GM23338 (cell line): ENCODE results near the gene TMCO4. TPM values are rescaled to one million over a fixed set of nuclear protein-coding genes. Genes with fewer than 3 reads are reported as not detected.

ENCODE experiments used
- ATAC-seq: fragments of 200-7000 bp; cut with Tn5 transposase; 3 replicates; pipeline ENCODE4 v1.9.1; 2020
- DNase-seq: peaks from one replicate; pipeline ENCODE4 v3.0.0-alpha.2; 2015; ENCODE audit warnings: low spot score
- H2AFZ ChIP-seq: fragments of 200-600 bp; sonication (generic); 2 replicates; pipeline ENCODE4 v1.8.0; 2016; ENCODE audit warnings: antibody characterized with exemption, mild to moderate bottlenecking, moderate library complexity
- H3F3A ChIP-seq: fragments of 200-600 bp; sonication (generic); replicated peaks from 2 replicates; pipeline ENCODE4 v1.8.0; 2017; ENCODE audit warnings: antibody characterized with exemption, mixed run types, low read depth
- H3K27ac ChIP-seq: fragments of 200-600 bp; sonication (generic); 2 replicates; pipeline ENCODE4 v1.6.1; 2016; ENCODE audit warnings: low read depth
- H3K27me3 ChIP-seq: fragments of 200-600 bp; sonication (generic); 2 replicates; pipeline ENCODE4 v1.8.0; 2016; ENCODE audit warnings: mild to moderate bottlenecking, mixed run types, moderate library complexity; ENCODE audit not compliant: insufficient read depth
- H3K36me3 ChIP-seq: fragments of 200-600 bp; sonication (generic); 2 replicates; pipeline ENCODE4 v1.8.0; 2016; ENCODE audit warnings: mild to moderate bottlenecking; ENCODE audit not compliant: insufficient read depth
- H3K4me1 ChIP-seq: fragments of 200-600 bp; sonication (generic); 2 replicates; pipeline ENCODE4 v1.8.0; 2016; ENCODE audit warnings: mild to moderate bottlenecking, moderate library complexity; ENCODE audit not compliant: insufficient read depth
- H3K4me2 ChIP-seq: fragments of 200-600 bp; sonication (generic); 2 replicates; pipeline ENCODE4 v1.7.1; 2017; ENCODE audit warnings: mixed run types
- H3K4me3 ChIP-seq: fragments of 200-600 bp; sonication (generic); 2 replicates; pipeline ENCODE4 v1.6.1; 2016; ENCODE audit warnings: mixed run types
- H3K79me2 ChIP-seq: fragments of 200-600 bp; sonication (generic); replicated peaks from 2 replicates; pipeline ENCODE4 v1.8.0; 2017; ENCODE audit warnings: mild to moderate bottlenecking; ENCODE audit not compliant: insufficient read depth
- H3K9me2 ChIP-seq: fragments of 200-600 bp; sonication (generic); 2 replicates; pipeline ENCODE4 v1.8.0; 2017; ENCODE audit not compliant: insufficient read depth
- H4K20me1 ChIP-seq: fragments of 200-600 bp; sonication (generic); replicated peaks from 2 replicates; pipeline ENCODE4 v1.8.0; 2017; ENCODE audit warnings: mild to moderate bottlenecking; ENCODE audit not compliant: insufficient read depth
- H3K27ac Mint-ChIP-seq: 2 replicates; pipeline ENCODE4 v1.8.0; 2020; ENCODE audit warnings: inconsistent platforms, mild to moderate bottlenecking, moderate library complexity, mixed read lengths
- H3K27me3 Mint-ChIP-seq: 3 replicates; pipeline ENCODE4 v1.8.0; 2022; ENCODE audit warnings: low read depth, mild to moderate bottlenecking, moderate library complexity, mixed read lengths, inconsistent platforms; ENCODE audit not compliant: insufficient read depth, poor library complexity
- H3K36me3 Mint-ChIP-seq: 3 replicates; pipeline ENCODE4 v1.8.0; 2021; ENCODE audit warnings: low read depth, mild to moderate bottlenecking, inconsistent platforms, moderate library complexity, mixed read lengths
- H3K4me1 Mint-ChIP-seq: 3 replicates; pipeline ENCODE4 v1.8.0; 2020; ENCODE audit warnings: mild to moderate bottlenecking, inconsistent platforms, mixed read lengths
- H3K4me3 Mint-ChIP-seq: 3 replicates; pipeline ENCODE4 v1.8.0; 2021; ENCODE audit warnings: moderate library complexity, mild to moderate bottlenecking, inconsistent platforms, mixed read lengths
- H3K9me3 Mint-ChIP-seq: 3 replicates; pipeline ENCODE4 v1.8.0; 2020; ENCODE audit warnings: moderate library complexity, mild to moderate bottlenecking, inconsistent platforms, mixed read lengths
- CREB1 ChIP-seq: fragments of 250-450 bp; sonication (Bioruptor Pico); IDR thresholded peaks from 2 replicates; pipeline ENCODE4 v1.5.0; 2020; ENCODE audit warnings: low read depth, mild to moderate bottlenecking, moderate library complexity
- CTCF ChIP-seq, 2 experiments: fragments of 200-600 bp in 1 of 2; sonication (generic) in 1 of 2; conservative IDR thresholded peaks; 2 replicates each; pipeline versions ENCODE4 v1.5.1 to v1.6.1; 2016 to 2017; ENCODE audit warnings: antibody characterized with exemption in 2 of 2, low read depth in 2 of 2, mild to moderate bottlenecking in 2 of 2, moderate library complexity in 1 of 2
- ETS1 ChIP-seq: IDR thresholded peaks from 2 replicates; pipeline ENCODE4 v1.6.1; 2016; ENCODE audit warnings: antibody characterized with exemption
- EZH2 ChIP-seq: fragments of 200-600 bp; sonication (generic); IDR thresholded peaks from one replicate; pipeline ENCODE4 v1.8.0; 2017; ENCODE audit warnings: antibody characterized with exemption, mild to moderate bottlenecking, low read depth; ENCODE audit not compliant: unreplicated experiment
- EZH2phosphoT487 ChIP-seq: fragments of 200-600 bp; sonication (generic); IDR thresholded peaks from one replicate; pipeline ENCODE4 v1.8.1; 2018; ENCODE audit warnings: antibody characterized with exemption; ENCODE audit not compliant: unreplicated experiment
- JUNB ChIP-seq: IDR thresholded peaks from one replicate; pipeline ENCODE4 v1.6.1; 2016; ENCODE audit warnings: antibody characterized with exemption; ENCODE audit not compliant: unreplicated experiment
- NANOG ChIP-seq: IDR thresholded peaks from 2 replicates; pipeline ENCODE4 v1.6.1; 2016; ENCODE audit warnings: antibody characterized with exemption, borderline replicate concordance
- POLR2AphosphoS5 ChIP-seq: IDR thresholded peaks from 2 replicates; pipeline ENCODE4 v1.6.1; 2016; ENCODE audit warnings: antibody characterized with exemption, low read depth
- REST ChIP-seq: IDR thresholded peaks from one replicate; pipeline ENCODE4 v1.6.1; 2018; ENCODE audit warnings: antibody characterized with exemption; ENCODE audit not compliant: unreplicated experiment
- STAT1 ChIP-seq: IDR thresholded peaks from one replicate; pipeline ENCODE4 v1.6.1; 2016; ENCODE audit warnings: antibody characterized with exemption; ENCODE audit not compliant: unreplicated experiment
- ZNF114 ChIP-seq: fragments of 250-450 bp; sonication (Bioruptor Pico); IDR thresholded peaks from 2 replicates; pipeline ENCODE4 v1.5.0; 2020; ENCODE audit warnings: mild to moderate bottlenecking, moderate library complexity
- ZNF331 ChIP-seq: fragments of 250-450 bp; sonication (Bioruptor Pico); IDR thresholded peaks from 2 replicates; pipeline ENCODE4 v1.5.0; 2020; ENCODE audit warnings: low read depth, mild to moderate bottlenecking, moderate library complexity
- ZNF462 ChIP-seq: fragments of 250-450 bp; sonication (Bioruptor Pico); IDR thresholded peaks from 2 replicates; pipeline ENCODE4 v1.5.0; 2020; ENCODE audit warnings: mild to moderate bottlenecking, moderate library complexity
- polyA plus RNA-seq: library from polyadenylated mRNA; unstranded; fragments of >200 nt; fragmentation: Nextera tagmentation; extraction: Ambion mirVana; gene quantifications from 2 replicates; pipeline ENCODE4 v1.2.1, GENCODE V29; 2016
- total RNA-seq: library from RNA; depleted of rRNA; stranded (reverse); fragments of >200 nt; shearing (Covaris generic); gene quantifications from 2 replicates; pipeline ENCODE4 v1.2.3, GENCODE V29; 2014

TMCO4 gene
- total and polyA plus RNA-seq, 2 experiments from 2014 or later = 2.6 to 6.9 TPM

GRCh38 chr1:19754482-19754881 lies 45.2 kb downstream of the TMCO4 start:
- Mint-ChIP-seq H3K27ac (no peak overlapping the region), H3K36me3 (no peaks in the 10 kb centered on the region; the same call in 2 of the 3 replicates), H3K27me3 (peaks cover 2% of the 10 kb centered on the region), H3K4me3 (no peak overlapping the region), H3K4me1 (no peaks in the 10 kb centered on the region), H3K9me3 (no peaks in the 10 kb centered on the region; the same call in 2 of the 3 replicates)
- Histone ChIP-seq H3K4me1 (no peaks in the 10 kb centered on the region), H3K27ac (no peak overlapping the region), H3F3A (no peaks in the 10 kb centered on the region), H3K4me3 (no peak overlapping the region), H4K20me1 (no peaks in the 10 kb centered on the region; the same call in 1 of the 2 replicates), H3K9me2 (no peaks in the 10 kb centered on the region), H3K27me3 (no peaks in the 10 kb centered on the region), H3K36me3 (no peaks in the 10 kb centered on the region), H3K4me2 (no peak overlapping the region), H3K79me2 (no peaks in the 10 kb centered on the region), H2AFZ (no peak overlapping the region)
- no peak for DNase-seq
- TF ChIP-seq CTCF (conservative IDR thresholded peaks at IDR 0.05; ENCODE audit: low read depth in 2 of 2) = no peak
- TF ChIP-seq ZNF114 (CRISPR knock-in tag) = no peak
- TF ChIP-seq ZNF331 (CRISPR knock-in tag) = no peak
- no peak for TF ChIP-seq EZH2phosphoT487
- no peak for TF ChIP-seq ZNF462
- no peak for TF ChIP-seq EZH2
- TF ChIP-seq CREB1 (CRISPR knock-in tag) = no peak
- TF ChIP-seq JUNB = no peak
- no peak for TF ChIP-seq STAT1
- TF ChIP-seq ETS1 = no peak
- TF ChIP-seq REST = no peak
- TF ChIP-seq POLR2AphosphoS5 = no peak
- TF ChIP-seq NANOG = no peak
- no peak for ATAC-seq
